H9 (cell line): ENCODE results near the gene PPP1R13B. TPM values are rescaled to one million over a fixed set of nuclear protein-coding genes. Genes with fewer than 3 reads are reported as not detected.

Experiments used
- DNase-seq: peaks from one replicate; pipeline ENCODE4 v3.0.0-alpha.2; 2017
- H2AFZ ChIP-seq: one replicate; pipeline ENCODE4 v1.6.1; 2013; ENCODE audit warnings: mild to moderate bottlenecking, low read length, control low read depth, moderate library complexity
- H2AK5ac ChIP-seq: 2 replicates; pipeline ENCODE4 v1.6.1; 2013; ENCODE audit warnings: low read length, control low read depth, mixed read lengths; ENCODE audit not compliant: insufficient read length
- H2BK120ac ChIP-seq: one replicate; pipeline ENCODE4 v1.6.1; 2013; ENCODE audit warnings: low read depth, mild to moderate bottlenecking, low read length, control low read depth, inconsistent platforms; ENCODE audit not compliant: poor library complexity, severe bottlenecking
- H2BK12ac ChIP-seq: 2 replicates; pipeline ENCODE4 v1.6.1; 2013; ENCODE audit warnings: low read length, control low read depth, mixed read lengths, low read depth; ENCODE audit not compliant: insufficient read length
- H2BK15ac ChIP-seq: 2 replicates; pipeline ENCODE4 v1.6.1; 2013; ENCODE audit warnings: low read depth, low read length, control low read depth
- H2BK20ac ChIP-seq: one replicate; pipeline ENCODE4 v1.6.1; 2013; ENCODE audit warnings: low read depth, mild to moderate bottlenecking, low read length, control low read depth, inconsistent platforms; ENCODE audit not compliant: poor library complexity, severe bottlenecking
- H2BK5ac ChIP-seq: 2 replicates; pipeline ENCODE4 v1.6.1; 2013; ENCODE audit warnings: low read length, control low read depth, mixed read lengths; ENCODE audit not compliant: insufficient read length
- H3K14ac ChIP-seq: 2 replicates; pipeline ENCODE4 v1.6.1; 2013; ENCODE audit warnings: low read length, control low read depth; ENCODE audit not compliant: insufficient read depth
- H3K18ac ChIP-seq: 2 replicates; pipeline ENCODE4 v1.6.1; 2013; ENCODE audit warnings: low read depth, mild to moderate bottlenecking, mixed read lengths, low read length, control low read depth; ENCODE audit not compliant: insufficient read length
- H3K23ac ChIP-seq: 2 replicates; pipeline ENCODE4 v1.6.1; 2013; ENCODE audit warnings: low read length, control low read depth, mixed read lengths, low read depth; ENCODE audit not compliant: insufficient read length
- H3K23me2 ChIP-seq: 2 replicates; pipeline ENCODE4 v1.6.1; 2013; ENCODE audit warnings: low read depth, mild to moderate bottlenecking, mixed read lengths, low read length, control low read depth; ENCODE audit not compliant: insufficient read length, poor library complexity, severe bottlenecking
- H3K27ac ChIP-seq: 2 replicates; pipeline ENCODE4 v1.5.1; 2013; ENCODE audit warnings: low read length, control low read depth, mixed read lengths, low read depth; ENCODE audit not compliant: insufficient read length
- H3K27me3 ChIP-seq: 2 replicates; pipeline ENCODE4 v1.6.1; 2013; ENCODE audit warnings: low read length, control low read depth, inconsistent platforms; ENCODE audit not compliant: insufficient read depth
- H3K4ac ChIP-seq: 2 replicates; pipeline ENCODE4 v1.6.1; 2013; ENCODE audit warnings: low read depth, mild to moderate bottlenecking, control low read depth, inconsistent platforms, low read length, moderate library complexity
- H3K4me1 ChIP-seq: 2 replicates; pipeline ENCODE4 v1.6.1; 2013; ENCODE audit warnings: low read length, control low read depth, inconsistent platforms; ENCODE audit not compliant: insufficient read depth
- H3K4me2 ChIP-seq: 2 replicates; pipeline ENCODE4 v1.6.1; 2013; ENCODE audit warnings: low read length, control low read depth, mixed read lengths; ENCODE audit not compliant: insufficient read length, insufficient read depth
- H3K56ac ChIP-seq: 2 replicates; pipeline ENCODE4 v1.6.1; 2013; ENCODE audit warnings: low read depth, mild to moderate bottlenecking, mixed read lengths, low read length, control low read depth; ENCODE audit not compliant: insufficient read length
- H3K79me1 ChIP-seq: 2 replicates; pipeline ENCODE4 v1.6.1; 2013; ENCODE audit warnings: low read depth, mild to moderate bottlenecking, moderate library complexity, low read length, control low read depth, inconsistent platforms; ENCODE audit not compliant: insufficient read depth, poor library complexity, severe bottlenecking
- H3K79me2 ChIP-seq: 2 replicates; pipeline ENCODE4 v1.6.1; 2013; ENCODE audit warnings: low read length, control low read depth, inconsistent platforms; ENCODE audit not compliant: insufficient read depth
- H3K9ac ChIP-seq: 2 replicates; pipeline ENCODE4 v1.6.1; 2013; ENCODE audit warnings: low read length, control low read depth, mixed read lengths; ENCODE audit not compliant: insufficient read length; ENCODE audit errors: extremely low read depth
- H3K9me3 ChIP-seq: one replicate; pipeline ENCODE4 v1.6.1; 2013; ENCODE audit warnings: low read depth, low read length, inconsistent platforms; ENCODE audit not compliant: control insufficient read depth
- H3T11ph ChIP-seq: one replicate; pipeline ENCODE4 v1.6.1; 2013; ENCODE audit warnings: mild to moderate bottlenecking, low read length, control low read depth, inconsistent platforms
- H4K20me1 ChIP-seq: one replicate; pipeline ENCODE4 v1.6.1; 2013; ENCODE audit not compliant: control insufficient read depth, insufficient read length, insufficient read depth
- H4K5ac ChIP-seq: 2 replicates; pipeline ENCODE4 v1.6.1; 2013; ENCODE audit warnings: low read depth, mild to moderate bottlenecking, mixed read lengths, low read length, control low read depth; ENCODE audit not compliant: insufficient read length
- H4K8ac ChIP-seq: replicated peaks from 2 replicates; pipeline ENCODE4 v1.6.1; 2013; ENCODE audit warnings: low read length, control low read depth, mixed read lengths, low read depth; ENCODE audit not compliant: insufficient read length
- H4K91ac ChIP-seq: 2 replicates; pipeline ENCODE4 v1.6.1; 2013; ENCODE audit warnings: low read depth, mild to moderate bottlenecking, moderate library complexity, mixed read lengths, low read length, control low read depth; ENCODE audit not compliant: insufficient read length
- H3K27ac Mint-ChIP-seq, 3 experiments: 2 replicates in 2 of 3; 3 replicates in 1 of 3; pipeline ENCODE4 v1.8.0; 2020 to 2021; ENCODE audit warnings: mixed read lengths in 3 of 3, mild to moderate bottlenecking in 1 of 3, moderate library complexity in 1 of 3
- H3K27me3 Mint-ChIP-seq: 2 replicates; pipeline ENCODE4 v1.8.0; 2021; ENCODE audit warnings: low read depth, mild to moderate bottlenecking, moderate library complexity, mixed read lengths
- H3K36me3 Mint-ChIP-seq, 3 experiments: 2 replicates in 2 of 3; 3 replicates in 1 of 3; pipeline ENCODE4 v1.8.0; 2020 to 2021; ENCODE audit warnings: low read depth in 3 of 3, mixed read lengths in 3 of 3; ENCODE audit not compliant: insufficient read depth in 1 of 3
- H3K4me1 Mint-ChIP-seq, 2 experiments: 2 replicates each; pipeline ENCODE4 v1.8.0; 2020; ENCODE audit warnings: mixed read lengths in 2 of 2
- H3K4me3 Mint-ChIP-seq, 2 experiments: 2 replicates in 1 of 2; 3 replicates in 1 of 2; pipeline ENCODE4 v1.8.0; 2020 to 2021; ENCODE audit warnings: mild to moderate bottlenecking in 2 of 2, mixed read lengths in 2 of 2, moderate library complexity in 1 of 2
- H3K9me3 Mint-ChIP-seq, 2 experiments: 2 replicates in 1 of 2; 3 replicates in 1 of 2; pipeline ENCODE4 v1.8.0; 2020; ENCODE audit warnings: mild to moderate bottlenecking in 2 of 2, mixed read lengths in 2 of 2, moderate library complexity in 1 of 2
- WGBS: extraction: QIAGEN DNeasy Blood & Tissue Kit; methylation state at CpG from one replicate; pipeline ENCODE4 v1.1.7; 2013; ENCODE audit warnings: missing lambda C conversion rate, low lambda C conversion rate, mixed read lengths; ENCODE audit not compliant: insufficient read length; ENCODE audit errors: extremely low coverage; 5-methylcytosine and 5-hydroxymethylcytosine counted together
- total RNA-seq: library from RNA; stranded (reverse); gene quantifications from 2 replicates; pipeline ENCODE4 v1.2.1, GENCODE V29; 2021
- TF ChIP-seq, protein P1 (sequence below): fragments of 200-600 bp; sonication (generic); conservative IDR thresholded peaks from 3 replicates; pipeline ENCODE4 v1.8.0; 2021; ENCODE audit warnings: antibody characterized with exemption, mild to moderate bottlenecking

Gene PPP1R13B
- total RNA-seq, 1 experiment from 2014 or later = 6.0 TPM

DNA sequence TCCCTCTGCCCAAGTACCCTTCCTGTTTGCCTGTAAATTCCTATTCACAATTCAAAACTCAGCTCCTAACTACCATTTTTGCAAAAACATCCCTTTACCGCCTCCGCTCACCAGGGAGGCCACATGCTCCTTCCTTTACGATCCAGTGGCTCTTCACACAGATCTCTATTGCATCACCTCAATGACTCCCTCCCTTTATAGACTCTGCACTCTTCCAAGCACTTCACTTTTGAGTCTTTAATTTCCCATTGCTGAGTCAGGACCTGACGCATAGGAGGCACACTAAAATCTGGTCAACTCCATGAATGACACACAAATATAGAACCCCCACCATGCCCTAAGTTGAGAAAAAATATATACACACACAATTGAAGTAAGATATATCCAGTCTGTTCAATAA lies 45.9 kb downstream of the PPP1R13B start:
- no CpG with 5 or more reads among the region's 4 CpGs for WGBS
- Histone ChIP-seq H2AFZ (no peak overlapping the region), H2BK5ac (no peak overlapping the region), H4K5ac (no peak overlapping the region), H3K18ac (no peak overlapping the region), H3K79me2 (no peaks in the 10 kb centered on the region), H3K27ac (no peak overlapping the region), H3K4ac (no peak overlapping the region), H3K9ac (no peak overlapping the region), H4K8ac (no peak overlapping the region), H3K14ac (no peak overlapping the region), H3K27me3 (no peaks in the 10 kb centered on the region), H2BK120ac (no peak overlapping the region), H4K91ac (no peak overlapping the region), H2AK5ac (no peak overlapping the region), H3K9me3 (no peaks in the 10 kb centered on the region), H3K23me2 (no peaks in the 10 kb centered on the region), H3K4me1 (peaks cover 2% of the 10 kb centered on the region; the same call in 1 of the 2 replicates), H3K23ac (no peak overlapping the region), H4K20me1 (no peaks in the 10 kb centered on the region), H2BK20ac (no peak overlapping the region), H2BK15ac (no peak overlapping the region), H2BK12ac (no peak overlapping the region), H3K4me2 (no peak overlapping the region), H3T11ph (no peak overlapping the region), H3K56ac (no peak overlapping the region), H3K79me1 (no peaks in the 10 kb centered on the region)
- Mint-ChIP-seq H3K27me3 (no peaks in the 10 kb centered on the region), H3K4me1 (peaks cover 4 to 12% of the 10 kb centered on the region in 2 experiments), H3K9me3 (no peaks in the 10 kb centered on the region), H3K27ac (peak overlapping the region; percentile 11 to 92 (median 75); a peak in 4 of 7 replicates), H3K36me3 (no peaks in the 10 kb centered on the region), H3K4me3 (no peak overlapping the region; a peak in 1 of 5 replicates)
- DNase-seq = no peak
- TF ChIP-seq, protein P1, sequence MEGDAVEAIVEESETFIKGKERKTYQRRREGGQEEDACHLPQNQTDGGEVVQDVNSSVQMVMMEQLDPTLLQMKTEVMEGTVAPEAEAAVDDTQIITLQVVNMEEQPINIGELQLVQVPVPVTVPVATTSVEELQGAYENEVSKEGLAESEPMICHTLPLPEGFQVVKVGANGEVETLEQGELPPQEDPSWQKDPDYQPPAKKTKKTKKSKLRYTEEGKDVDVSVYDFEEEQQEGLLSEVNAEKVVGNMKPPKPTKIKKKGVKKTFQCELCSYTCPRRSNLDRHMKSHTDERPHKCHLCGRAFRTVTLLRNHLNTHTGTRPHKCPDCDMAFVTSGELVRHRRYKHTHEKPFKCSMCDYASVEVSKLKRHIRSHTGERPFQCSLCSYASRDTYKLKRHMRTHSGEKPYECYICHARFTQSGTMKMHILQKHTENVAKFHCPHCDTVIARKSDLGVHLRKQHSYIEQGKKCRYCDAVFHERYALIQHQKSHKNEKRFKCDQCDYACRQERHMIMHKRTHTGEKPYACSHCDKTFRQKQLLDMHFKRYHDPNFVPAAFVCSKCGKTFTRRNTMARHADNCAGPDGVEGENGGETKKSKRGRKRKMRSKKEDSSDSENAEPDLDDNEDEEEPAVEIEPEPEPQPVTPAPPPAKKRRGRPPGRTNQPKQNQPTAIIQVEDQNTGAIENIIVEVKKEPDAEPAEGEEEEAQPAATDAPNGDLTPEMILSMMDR = no peak
